ENCODE measurements around the gene TMSB4Y. TPM values are rescaled to one million over a fixed set of nuclear protein-coding genes. Genes with fewer than 3 reads are reported as not detected.

TMSB4Y gene
- total and polyA plus RNA-seq, 2 experiments from 2014 or later = 0.43 to 1.0 TPM

GRCh38 chrY:13704121-13704930, 627 bp downstream of the TMSB4Y start:
- WGBS, 2 experiments (ENCODE audit: low coverage in 1 of 2, low lambda C conversion rate in 2 of 2, missing lambda C conversion rate in 2 of 2) = 1 to 2% methylated on average over 12 to 30 of the region's 30 CpGs
- no peaks in the 10 kb centered on the region for H3K36me3 ChIP-seq (ENCODE audit: low read depth)
- no peaks in the 10 kb centered on the region for H3K9me3 ChIP-seq (ENCODE audit: low read depth)
- peak overlapping the region; percentile 99 for H2AFZ ChIP-seq
- no peaks in the 10 kb centered on the region for H3K4me1 ChIP-seq (ENCODE audit: insufficient read depth)
- H3K4me3 ChIP-seq = peak overlapping the region; percentile 87
- in situ Hi-C loops (cut with MboI) = no loop called here
- peak overlapping the region; percentile 91 for H3K27ac ChIP-seq
- no peaks in the 10 kb centered on the region for H4K20me1 ChIP-seq (ENCODE audit: insufficient read depth)
- H3K79me2 ChIP-seq (ENCODE audit: insufficient read depth) = no peaks in the 10 kb centered on the region
- H3K27me3 ChIP-seq (replicated peaks; ENCODE audit: insufficient read depth) = no peaks in the 10 kb centered on the region
- H3K9me2 ChIP-seq (ENCODE audit: insufficient read depth) = no peaks in the 10 kb centered on the region
- H3K9ac ChIP-seq = peak overlapping the region; percentile 94
- no peak for TF ChIP-seq EZH2phosphoT487 (IDR thresholded peaks at IDR 0.05; ENCODE audit: insufficient read depth, low read depth)
- TF ChIP-seq EZH2 (IDR thresholded peaks at IDR 0.05; ENCODE audit: insufficient read depth, poor library complexity, severe bottlenecking) = no peak
- H3F3A ChIP-seq (ENCODE audit: insufficient read depth) = no peaks in the 10 kb centered on the region
- DNase-seq = peak; percentile 51
- peak overlapping the region; percentile 98 for H3K4me2 ChIP-seq (ENCODE audit: unreplicated experiment)

- in situ Hi-C loops (cut with MboI) = no loop called here
- H3K36me3 ChIP-seq (ENCODE audit: low read depth) = no peaks in the 10 kb centered on the region
- no peaks in the 10 kb centered on the region for H4K20me1 ChIP-seq (ENCODE audit: insufficient read depth)
- 0 out of 2 replicates have a peak overlapping the region, but pooled peaks have one; percentile 94 for H3K9ac ChIP-seq
- H3K9me3 ChIP-seq (ENCODE audit: low read depth) = no peaks in the 10 kb centered on the region
- H3K27me3 ChIP-seq (replicated peaks; ENCODE audit: insufficient read depth) = no peaks in the 10 kb centered on the region
- peak overlapping the region; percentile 87 for H3K4me3 ChIP-seq
- TF ChIP-seq EZH2phosphoT487 (IDR thresholded peaks at IDR 0.05; ENCODE audit: insufficient read depth, low read depth) (no peak), EZH2 (IDR thresholded peaks at IDR 0.05; ENCODE audit: insufficient read depth, poor library complexity, severe bottlenecking) (no peak)
- peak overlapping the region; percentile 99 for H2AFZ ChIP-seq
- no peaks in the 10 kb centered on the region for H3K9me2 ChIP-seq (ENCODE audit: insufficient read depth)
- H3K4me1 ChIP-seq (ENCODE audit: insufficient read depth) = no peaks in the 10 kb centered on the region
- H3K4me2 ChIP-seq (ENCODE audit: unreplicated experiment) = peak overlapping the region; percentile 98
- H3F3A ChIP-seq (ENCODE audit: insufficient read depth) = no peaks in the 10 kb centered on the region
- WGBS, 2 experiments (ENCODE audit: low coverage in 1 of 2, low lambda C conversion rate in 2 of 2, missing lambda C conversion rate in 2 of 2) = 7 to 16% methylated on average over 8 of the region's 8 CpGs
- peak; percentile 10 for DNase-seq
- H3K79me2 ChIP-seq (ENCODE audit: insufficient read depth) = no peaks in the 10 kb centered on the region
- H3K27ac ChIP-seq = no peak overlapping the region
These were observed 1.5 kb downstream of the TMSB4Y start for GRCh38 chrY:13705197-13705596.

- WGBS, 2 experiments (ENCODE audit: low coverage in 1 of 2, low lambda C conversion rate in 2 of 2, missing lambda C conversion rate in 2 of 2) = 70 to 82% methylated on average over 1 of the region's 1 CpG
- H3K4me1 ChIP-seq (ENCODE audit: insufficient read depth) = no peaks in the 10 kb centered on the region
- in situ Hi-C loops (cut with MboI) = no loop called here
- H4K20me1 ChIP-seq (ENCODE audit: insufficient read depth) = no peaks in the 10 kb centered on the region
- no peak overlapping the region for H3K9ac ChIP-seq
- H3K4me2 ChIP-seq (ENCODE audit: unreplicated experiment) = no peak overlapping the region
- no peak for DNase-seq
- no peaks in the 10 kb centered on the region for H3K79me2 ChIP-seq (ENCODE audit: insufficient read depth)
- TF ChIP-seq EZH2phosphoT487 (IDR thresholded peaks at IDR 0.05; ENCODE audit: insufficient read depth, low read depth) (no peak), EZH2 (IDR thresholded peaks at IDR 0.05; ENCODE audit: insufficient read depth, poor library complexity, severe bottlenecking) (no peak)
- no peak overlapping the region for H3K4me3 ChIP-seq
- no peak overlapping the region for H2AFZ ChIP-seq
- no peaks in the 10 kb centered on the region for H3K36me3 ChIP-seq (ENCODE audit: low read depth)
- H3K27ac ChIP-seq = no peak overlapping the region
- H3K27me3 ChIP-seq (replicated peaks; ENCODE audit: insufficient read depth) = no peaks in the 10 kb centered on the region
- no peaks in the 10 kb centered on the region for H3K9me3 ChIP-seq (ENCODE audit: low read depth)
- H3F3A ChIP-seq (ENCODE audit: insufficient read depth) = no peaks in the 10 kb centered on the region
- no peaks in the 10 kb centered on the region for H3K9me2 ChIP-seq (ENCODE audit: insufficient read depth)
These were observed 4.3 kb downstream of the TMSB4Y start for GRCh38 chrY:13708038-13708437.

- no peaks in the 10 kb centered on the region for H3K79me2 ChIP-seq (ENCODE audit: insufficient read depth)
- WGBS, 2 experiments (ENCODE audit: low coverage in 1 of 2, low lambda C conversion rate in 2 of 2, missing lambda C conversion rate in 2 of 2) = 70 to 71% methylated on average over 1 of the region's 1 CpG
- no peak overlapping the region for H3K4me2 ChIP-seq (ENCODE audit: unreplicated experiment)
- no peaks in the 10 kb centered on the region for H3K4me1 ChIP-seq (ENCODE audit: insufficient read depth)
- H3K9me2 ChIP-seq (ENCODE audit: insufficient read depth) = no peaks in the 10 kb centered on the region
- no peaks in the 10 kb centered on the region for H3F3A ChIP-seq (ENCODE audit: insufficient read depth)
- H3K4me3 ChIP-seq = no peak overlapping the region
- TF ChIP-seq EZH2phosphoT487 (IDR thresholded peaks at IDR 0.05; ENCODE audit: insufficient read depth, low read depth) = no peak
- no peak for TF ChIP-seq EZH2 (IDR thresholded peaks at IDR 0.05; ENCODE audit: insufficient read depth, poor library complexity, severe bottlenecking)
- H3K9me3 ChIP-seq (ENCODE audit: low read depth) = no peaks in the 10 kb centered on the region
- no peak overlapping the region for H3K9ac ChIP-seq
- no peaks in the 10 kb centered on the region for H4K20me1 ChIP-seq (ENCODE audit: insufficient read depth)
- no peaks in the 10 kb centered on the region for H3K27me3 ChIP-seq (replicated peaks; ENCODE audit: insufficient read depth)
- in situ Hi-C loops (cut with MboI) = no loop called here
- H3K27ac ChIP-seq = no peak overlapping the region
- DNase-seq = no peak
- no peak overlapping the region for H2AFZ ChIP-seq
- H3K36me3 ChIP-seq (ENCODE audit: low read depth) = no peaks in the 10 kb centered on the region
These were observed 15.3 kb downstream of the TMSB4Y start for GRCh38 chrY:13718996-13719395.
